Sigmoid colon (tissue), 4 donors: ENCODE results near the gene NBPF26.
"Not testable (repeated sequence)": the region's sequence is repeated elsewhere in the genome, so short reads cannot be mapped to it uniquely, and the experiment has no call there.

ENCODE experiments used
- CTCF ChIP-seq, 4 experiments: fragments of 450-650 bp in 3 of 4; fragments of 200-600 bp in 1 of 4; IDR thresholded peaks; one replicate each; pipeline ENCODE4 v1.5.1; 2016 to 2019; ENCODE audit warnings: antibody characterized with exemption in 4 of 4, mild to moderate bottlenecking in 3 of 4, moderate library complexity in 2 of 4
- EP300 ChIP-seq, 4 donors: sonication (generic); formaldehyde crosslinking; IDR thresholded peaks; one replicate each; pipeline ENCODE4 v1.6.1; 2017; ENCODE audit warnings: antibody characterized with exemption in 4 of 4
- POLR2A ChIP-seq, 2 donors: fragments of 450-650 bp; IDR thresholded peaks; one replicate each; pipeline ENCODE4 v1.6.1; 2016; ENCODE audit warnings: antibody characterized with exemption in 2 of 2, mild to moderate bottlenecking in 2 of 2, moderate library complexity in 2 of 2
- POLR2AphosphoS5 ChIP-seq, 4 donors: sonication (generic); formaldehyde crosslinking; IDR thresholded peaks; one replicate each; pipeline ENCODE4 v1.6.1; 2017; ENCODE audit warnings: antibody characterized with exemption in 4 of 4

- TF ChIP-seq CTCF, EP300, POLR2AphosphoS5, POLR2A (IDR thresholded peaks at IDR 0.05): not testable (repeated sequence)
These were observed 156.3 kb downstream of the NBPF26 start for GRCh38 chr1:120880056-120880455.
